Measurements from ENCODE around the gene KIAA0513. TPM values are rescaled to one million over a fixed set of nuclear protein-coding genes. Genes with fewer than 3 reads are reported as not detected.

KIAA0513 gene
- total and polyA plus RNA-seq, 2 of the 13 experiments (the other 11 are each of a cell fraction or from before 2014, with no cell fraction given) = 1.8 TPM

- TF ChIP-seq ZFP41 (CRISPR knock-in tag; IDR thresholded peaks at IDR 0.05; ENCODE audit: borderline replicate concordance) (peak; percentile 92; the same call in 1 of the 2 replicates), KDM4B (CRISPR knock-in tag; IDR thresholded peaks at IDR 0.05) (no peak), KDM5B (CRISPR knock-in tag; IDR thresholded peaks at IDR 0.05; ENCODE audit: borderline replicate concordance) (peak; percentile 90), ZNF33B (CRISPR knock-in tag; IDR thresholded peaks at IDR 0.05) (0 out of 2 replicates have a peak, but pooled peaks have one; percentile 22), HOXA3 (CRISPR knock-in tag; IDR thresholded peaks at IDR 0.05) (peak; percentile 54), ZNF460 (CRISPR knock-in tag; IDR thresholded peaks at IDR 0.05; ENCODE audit: borderline replicate concordance) (no peak), ZNF234 (CRISPR knock-in tag; conservative IDR thresholded peaks at IDR 0.05) (no peak), ZNF230 (CRISPR knock-in tag; IDR thresholded peaks at IDR 0.05) (peak; percentile 96), FOXA1 (IDR thresholded peaks at IDR 0.05) (no peak), FOXA1 (CRISPR knock-in tag; IDR thresholded peaks at IDR 0.05) (no peak), GRHL1 (CRISPR knock-in tag; conservative IDR thresholded peaks at IDR 0.05) (no peak), ZNF740 (CRISPR knock-in tag; IDR thresholded peaks at IDR 0.05) (no peak), SMAD3 (CRISPR knock-in tag; IDR thresholded peaks at IDR 0.05) (no peak), TCF7L2 (IDR thresholded peaks at IDR 0.05; ENCODE audit: low read depth, low read length) (no peak), REST (IDR thresholded peaks at IDR 0.05; ENCODE audit: borderline replicate concordance in 1 of 2, low read depth in 1 of 2, low read length in 2 of 2) (no peak), ZSCAN9 (CRISPR knock-in tag; IDR thresholded peaks at IDR 0.05; ENCODE audit: borderline replicate concordance) (peak; percentile 38; the same call in 1 of the 2 replicates), SNAPC2 (CRISPR knock-in tag; IDR thresholded peaks at IDR 0.05) (0 out of 2 replicates have a peak, but pooled peaks have one; percentile 44), STAG1 (CRISPR knock-in tag; IDR thresholded peaks at IDR 0.05) (no peak), RNF219 (CRISPR knock-in tag; IDR thresholded peaks at IDR 0.05) (no peak; the same call in 1 of the 2 replicates), TERF1 (CRISPR knock-in tag; IDR thresholded peaks at IDR 0.05) (no peak), ZSCAN31 (CRISPR knock-in tag; IDR thresholded peaks at IDR 0.05; ENCODE audit: low read depth) (peak; percentile 55; the same call in 1 of the 2 replicates)
These were observed 28.1 kb downstream of the KIAA0513 start (continued) for GRCh38 chr16:85055493-85056210.

All from HepG2 (cell line).